DOHH2 (cell line): ENCODE data around the gene PGF.

Experiments used
- EZH2phosphoT487 ChIP-seq: fragments of 200-600 bp; sonication (generic); IDR thresholded peaks from 2 replicates; pipeline ENCODE4 v1.6.1; 2017; ENCODE audit warnings: borderline replicate concordance, mild to moderate bottlenecking, antibody characterized with exemption, low read length, moderate library complexity, mixed read lengths
- TF ChIP-seq, protein P1 (sequence below): fragments of 200-600 bp; sonication (generic); IDR thresholded peaks from one replicate; pipeline ENCODE4 v1.5.1; 2014; ENCODE audit warnings: antibody characterized with exemption, mild to moderate bottlenecking, low read depth, low read length; ENCODE audit not compliant: poor library complexity, severe bottlenecking

- TF ChIP-seq, protein P1, sequence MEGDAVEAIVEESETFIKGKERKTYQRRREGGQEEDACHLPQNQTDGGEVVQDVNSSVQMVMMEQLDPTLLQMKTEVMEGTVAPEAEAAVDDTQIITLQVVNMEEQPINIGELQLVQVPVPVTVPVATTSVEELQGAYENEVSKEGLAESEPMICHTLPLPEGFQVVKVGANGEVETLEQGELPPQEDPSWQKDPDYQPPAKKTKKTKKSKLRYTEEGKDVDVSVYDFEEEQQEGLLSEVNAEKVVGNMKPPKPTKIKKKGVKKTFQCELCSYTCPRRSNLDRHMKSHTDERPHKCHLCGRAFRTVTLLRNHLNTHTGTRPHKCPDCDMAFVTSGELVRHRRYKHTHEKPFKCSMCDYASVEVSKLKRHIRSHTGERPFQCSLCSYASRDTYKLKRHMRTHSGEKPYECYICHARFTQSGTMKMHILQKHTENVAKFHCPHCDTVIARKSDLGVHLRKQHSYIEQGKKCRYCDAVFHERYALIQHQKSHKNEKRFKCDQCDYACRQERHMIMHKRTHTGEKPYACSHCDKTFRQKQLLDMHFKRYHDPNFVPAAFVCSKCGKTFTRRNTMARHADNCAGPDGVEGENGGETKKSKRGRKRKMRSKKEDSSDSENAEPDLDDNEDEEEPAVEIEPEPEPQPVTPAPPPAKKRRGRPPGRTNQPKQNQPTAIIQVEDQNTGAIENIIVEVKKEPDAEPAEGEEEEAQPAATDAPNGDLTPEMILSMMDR, result no peak
- TF ChIP-seq EZH2phosphoT487, result no peak
Observed at GRCh38 chr14:74979442-74980397, 24.3 kb upstream of the PGF start.
